ENCODE data around the gene BMP4.

- TF ChIP-seq FOXK2 (IDR thresholded peaks at IDR 0.05) = no peak
- TF ChIP-seq SRSF4 (IDR thresholded peaks at IDR 0.05; ENCODE audit: low read depth, low read length, poor library complexity, severe bottlenecking) = no peak
- TF ChIP-seq GTF2F1 (IDR thresholded peaks at IDR 0.05; ENCODE audit: low read length) = no peak
- TF ChIP-seq, protein P1, sequence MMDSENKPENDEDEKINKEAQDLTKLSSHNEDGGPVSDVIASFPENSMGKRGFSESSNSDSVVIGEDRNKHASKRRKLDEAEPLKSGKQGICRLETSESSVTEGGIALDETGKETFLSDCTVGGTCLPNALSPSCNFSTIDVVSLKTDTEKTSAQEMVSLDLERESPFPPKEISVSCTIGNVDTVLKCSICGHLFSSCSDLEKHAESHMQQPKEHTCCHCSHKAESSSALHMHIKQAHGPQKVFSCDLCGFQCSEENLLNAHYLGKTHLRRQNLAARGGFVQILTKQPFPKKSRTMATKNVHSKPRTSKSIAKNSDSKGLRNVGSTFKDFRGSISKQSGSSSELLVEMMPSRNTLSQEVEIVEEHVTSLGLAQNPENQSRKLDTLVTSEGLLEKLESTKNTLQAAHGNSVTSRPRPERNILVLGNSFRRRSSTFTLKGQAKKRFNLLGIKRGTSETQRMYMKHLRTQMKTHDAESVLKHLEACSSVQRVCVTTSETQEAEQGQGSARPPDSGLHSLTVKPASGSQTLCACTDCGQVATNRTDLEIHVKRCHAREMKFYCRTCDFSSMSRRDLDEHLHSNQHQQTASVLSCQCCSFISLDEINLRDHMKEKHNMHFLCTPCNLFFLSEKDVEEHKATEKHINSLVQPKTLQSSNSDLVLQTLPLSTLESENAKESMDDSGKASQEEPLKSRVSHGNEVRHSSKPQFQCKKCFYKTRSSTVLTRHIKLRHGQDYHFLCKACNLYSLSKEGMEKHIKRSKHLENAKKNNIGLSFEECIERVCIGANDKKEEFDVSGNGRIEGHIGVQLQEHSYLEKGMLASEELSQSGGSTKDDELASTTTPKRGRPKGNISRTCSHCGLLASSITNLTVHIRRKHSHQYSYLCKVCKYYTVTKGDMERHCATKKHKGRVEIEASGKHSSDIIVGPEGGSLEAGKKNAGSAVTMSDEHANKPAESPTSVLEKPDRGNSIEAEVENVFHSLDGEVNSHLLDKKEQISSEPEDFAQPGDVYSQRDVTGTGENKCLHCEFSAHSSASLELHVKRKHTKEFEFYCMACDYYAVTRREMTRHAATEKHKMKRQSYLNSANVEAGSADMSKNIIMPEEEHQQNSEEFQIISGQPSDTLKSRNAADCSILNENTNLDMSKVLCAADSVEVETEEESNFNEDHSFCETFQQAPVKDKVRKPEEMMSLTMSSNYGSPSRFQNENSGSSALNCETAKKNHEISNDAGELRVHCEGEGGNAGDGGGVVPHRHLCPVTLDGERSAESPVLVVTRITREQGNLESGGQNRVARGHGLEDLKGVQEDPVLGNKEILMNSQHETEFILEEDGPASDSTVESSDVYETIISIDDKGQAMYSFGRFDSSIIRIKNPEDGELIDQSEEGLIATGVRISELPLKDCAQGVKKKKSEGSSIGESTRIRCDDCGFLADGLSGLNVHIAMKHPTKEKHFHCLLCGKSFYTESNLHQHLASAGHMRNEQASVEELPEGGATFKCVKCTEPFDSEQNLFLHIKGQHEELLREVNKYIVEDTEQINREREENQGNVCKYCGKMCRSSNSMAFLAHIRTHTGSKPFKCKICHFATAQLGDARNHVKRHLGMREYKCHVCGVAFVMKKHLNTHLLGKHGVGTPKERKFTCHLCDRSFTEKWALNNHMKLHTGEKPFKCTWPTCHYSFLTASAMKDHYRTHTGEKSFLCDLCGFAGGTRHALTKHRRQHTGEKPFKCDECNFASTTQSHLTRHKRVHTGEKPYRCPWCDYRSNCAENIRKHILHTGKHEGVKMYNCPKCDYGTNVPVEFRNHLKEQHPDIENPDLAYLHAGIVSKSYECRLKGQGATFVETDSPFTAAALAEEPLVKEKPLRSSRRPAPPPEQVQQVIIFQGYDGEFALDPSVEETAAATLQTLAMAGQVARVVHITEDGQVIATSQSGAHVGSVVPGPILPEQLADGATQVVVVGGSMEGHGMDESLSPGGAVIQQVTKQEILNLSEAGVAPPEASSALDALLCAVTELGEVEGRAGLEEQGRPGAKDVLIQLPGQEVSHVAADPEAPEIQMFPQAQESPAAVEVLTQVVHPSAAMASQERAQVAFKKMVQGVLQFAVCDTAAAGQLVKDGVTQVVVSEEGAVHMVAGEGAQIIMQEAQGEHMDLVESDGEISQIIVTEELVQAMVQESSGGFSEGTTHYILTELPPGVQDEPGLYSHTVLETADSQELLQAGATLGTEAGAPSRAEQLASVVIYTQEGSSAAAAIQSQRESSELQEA (CRISPR knock-in tag; IDR thresholded peaks at IDR 0.05; ENCODE audit: not compliant biosample characterization) = no peak
- TF ChIP-seq ATM (IDR thresholded peaks at IDR 0.05; ENCODE audit: borderline replicate concordance) = no peak
- TF ChIP-seq CTCF (CRISPR knock-in tag; IDR thresholded peaks at IDR 0.05) = no peak
- no peak for TF ChIP-seq CEBPB (IDR thresholded peaks at IDR 0.05; ENCODE audit: borderline replicate concordance, low read depth, low read length)
- no peak for TF ChIP-seq EHMT2 (IDR thresholded peaks at IDR 0.05; ENCODE audit: borderline replicate concordance, low read depth, low read length)
- TF ChIP-seq BHLHE40 (IDR thresholded peaks at IDR 0.05; ENCODE audit: low read length) = no peak
- no peak for TF ChIP-seq FOXO1 (CRISPR knock-in tag; IDR thresholded peaks at IDR 0.05)
- no peak for TF ChIP-seq SP140L (CRISPR knock-in tag; IDR thresholded peaks at IDR 0.05; ENCODE audit: borderline replicate concordance)
- no peak for TF ChIP-seq ADNP (CRISPR knock-in tag; IDR thresholded peaks at IDR 0.05)
- no peak for TF ChIP-seq ZNF639 (CRISPR knock-in tag; conservative IDR thresholded peaks at IDR 0.05)
Observed at GRCh38 chr14:53921027-53921426, 35.6 kb downstream of the BMP4 start.

Data from HepG2 (cell line).